Adrenal gland (tissue), 12 donors: ENCODE results near the gene OPN4. TPM values are rescaled to one million over a fixed set of nuclear protein-coding genes. Genes with fewer than 3 reads are reported as not detected.
"Not testable (repeated sequence)": the region's sequence is repeated elsewhere in the genome, so short reads cannot be mapped to it uniquely, and the experiment has no call there.

ENCODE experiments used
- DNase-seq, 7 donors: peaks; one replicate each; pipeline ENCODE4 v3.0.0-alpha.2; 2019 to 2020
- H3K27ac ChIP-seq, 5 donors: fragments of 200-600 bp; sonication (generic) in 4 of 5; 1 replicate in 3 of 5; 2 replicates in 2 of 5; pipeline versions ENCODE4 v1.5.1 to v1.8.0; 2016 to 2020; ENCODE audit warnings: mild to moderate bottlenecking in 1 of 5
- H3K27me3 ChIP-seq: fragments of 200-600 bp; 2 replicates; pipeline ENCODE4 v1.8.0; 2021
- H3K36me3 ChIP-seq, 2 donors: fragments of 200-600 bp; replicated peaks in 1 of 2; 1 replicate in 1 of 2; 2 replicates in 1 of 2; pipeline versions ENCODE4 v1.5.1 to v1.8.0; 2018 to 2022
- H3K4me1 ChIP-seq, 2 donors: fragments of 200-600 bp; replicated peaks in 1 of 2; 1 replicate in 1 of 2; 2 replicates in 1 of 2; pipeline versions ENCODE4 v1.5.1 to v1.8.0; 2018 to 2021
- H3K4me3 ChIP-seq, 4 donors: fragments of 200-600 bp; sonication (generic) in 3 of 4; one replicate each; pipeline ENCODE4 v1.5.1; 2016 to 2018
- H3K9me3 ChIP-seq, 3 donors: fragments of 200-600 bp; sonication (generic) in 1 of 3; replicated peaks in 1 of 3; 1 replicate in 2 of 3; 2 replicates in 1 of 3; pipeline versions ENCODE4 v1.5.1 to v1.8.0; 2016 to 2021
- CTCF ChIP-seq, 6 experiments: fragments of 450-650 bp in 4 of 6; fragments of 200-600 bp in 2 of 6; sonication (generic) in 1 of 6; IDR thresholded peaks; 1 replicate in 5 of 6; 2 replicates in 1 of 6; pipeline versions ENCODE4 v1.5.1 to v1.8.0; 2016 to 2021; ENCODE audit warnings: antibody characterized with exemption in 6 of 6, mild to moderate bottlenecking in 2 of 6, moderate library complexity in 1 of 6
- POLR2A ChIP-seq, 2 donors: fragments of 450-650 bp; IDR thresholded peaks; one replicate each; pipeline ENCODE4 v1.6.1; 2017; ENCODE audit warnings: antibody characterized with exemption in 2 of 2, mild to moderate bottlenecking in 2 of 2, moderate library complexity in 1 of 2
- WGBS, 4 donors: extraction: QIAGEN DNeasy Blood & Tissue Kit in 2 of 4; methylation state at CpG; one replicate each; pipeline versions ENCODE4 v1.1.5 to v1.1.7; 2013 to 2017; 5-methylcytosine and 5-hydroxymethylcytosine counted together
- intact Hi-C, 2 donors: fragments of 100-400 bp; cut with DNase I; formaldehyde crosslinking; loops; one replicate each; pipeline versions ENCODE4 v1.14.1 to v1.15.0; 2022 to 2023
- polyA plus RNA-seq, 3 donors: library from polyadenylated mRNA; stranded (reverse); fragments of 200-250 nt in 2 of 3; fragments of 350-450 nt in 1 of 3; fragmentation: Illumina TruSeq in 1 of 3; extraction: RNeasy Lipid Tissue Mini Kit (QIAGEN cat#74804) in 1 of 3; gene quantifications; one replicate each; pipeline ENCODE4 v1.2.3, GENCODE V29; 2013 to 2014
- total RNA-seq, 9 donors: library from RNA; depleted of rRNA in 4 of 9; stranded (reverse); fragments of >200 nt in 4 of 9; fragments of 120-200 nt in 1 of 9; fragmentation: NEBNext Ultra II Directional in 1 of 9; extraction: Animal tissue kit (Norgen Biotek cat#: 25700) in 1 of 9; gene quantifications; one replicate each; pipeline versions ENCODE4 v1.1.0 to v1.2.4, GENCODE V29; 2013 to 2023
- donor health status: healthy with polysubstance abuse.
- donor health status: Bipolar disorder and iron deficiency.
- donor health status: DM: yes; HTN: yes; CAD: no.
- donor health status: DM: no; HTN: no; CAD: no.
- donor health status: DM: no; HTN: no; CAD: no.
- donor health status: DM: yes; HTN: yes; CAD: no.

OPN4 gene
- total and polyA plus RNA-seq, 12 donors: 0.28 to 1.2 (median 0.30) TPM; not detected in 7

- no peaks in the 10 kb centered on the region for H3K9me3 ChIP-seq
- peak in 1 of 7 donors; percentile 11 for DNase-seq
- H3K27ac ChIP-seq: no peak overlapping the region
- no peak overlapping the region for H3K4me3 ChIP-seq
- no peaks in the 10 kb centered on the region for H3K27me3 ChIP-seq
- peaks cover 8 to 23% of the 10 kb centered on the region in 2 donors for H3K4me1 ChIP-seq
- intact Hi-C loops: no loop called here
- no peaks in the 10 kb centered on the region for H3K36me3 ChIP-seq
- 93 to 100% (median 96%) methylated on average over 2 to 5 of the region's 5 CpGs for WGBS, 4 donors
- TF ChIP-seq POLR2A (IDR thresholded peaks at IDR 0.05) (no peak), CTCF (IDR thresholded peaks at IDR 0.05) (no peak)
These were observed 9.4 kb upstream of the OPN4 start for GRCh38 chr10:86644794-86645445.

GRCh38 chr10:86645621-86646165 is 8.7 kb upstream of the OPN4 start:
- H3K27ac ChIP-seq, H3K27me3 ChIP-seq, H3K36me3 ChIP-seq, DNase-seq, H3K9me3 ChIP-seq, intact Hi-C loops, H3K4me3 ChIP-seq: not testable (repeated sequence)
- WGBS, 4 donors: 91 to 95% (median 94%) methylated on average over 5 of the region's 5 CpGs
- H3K4me1 ChIP-seq: peaks cover 8 to 23% of the 10 kb centered on the region in 2 donors

- H3K4me1 ChIP-seq: peaks cover 8 to 23% of the 10 kb centered on the region in 2 donors
- WGBS, 4 donors: 88 to 96% (median 90%) methylated on average over 4 to 5 of the region's 5 CpGs
- H3K27me3 ChIP-seq: no peaks in the 10 kb centered on the region
- no peaks in the 10 kb centered on the region for H3K9me3 ChIP-seq
- DNase-seq: no peak
- no peak for TF ChIP-seq CTCF (IDR thresholded peaks at IDR 0.05)
- TF ChIP-seq POLR2A (IDR thresholded peaks at IDR 0.05): no peak
- intact Hi-C loops: no loop called here
- no peak overlapping the region for H3K4me3 ChIP-seq
- H3K27ac ChIP-seq: no peak overlapping the region
- no peaks in the 10 kb centered on the region for H3K36me3 ChIP-seq
These were observed 7.8 kb upstream of the OPN4 start for GRCh38 chr10:86646532-86646931.

DNA sequence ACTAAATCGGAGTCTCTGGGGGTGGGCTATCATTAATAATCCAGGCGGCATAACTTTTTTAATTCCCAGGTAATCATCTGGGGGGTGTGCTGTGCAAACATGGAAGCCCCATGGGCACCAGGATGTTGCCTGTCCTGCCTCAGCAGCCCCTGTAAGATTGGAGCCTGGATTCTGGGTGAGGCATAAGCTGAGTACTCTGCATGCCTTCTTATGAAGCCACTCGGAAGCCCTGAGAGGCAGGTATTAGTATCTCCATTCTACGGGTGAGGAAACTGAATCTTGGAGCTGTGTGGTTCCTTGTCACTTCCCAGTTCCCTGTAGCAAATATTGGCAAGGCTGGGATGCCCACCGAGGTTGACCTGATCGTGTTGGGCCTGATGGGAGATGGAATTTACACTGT is 7.4 kb upstream of the OPN4 start:
- H3K27ac ChIP-seq: no peak overlapping the region
- no peak overlapping the region for H3K4me3 ChIP-seq
- no peak for TF ChIP-seq CTCF (IDR thresholded peaks at IDR 0.05)
- TF ChIP-seq POLR2A (IDR thresholded peaks at IDR 0.05): no peak
- H3K36me3 ChIP-seq: no peaks in the 10 kb centered on the region
- no peaks in the 10 kb centered on the region for H3K9me3 ChIP-seq
- DNase-seq: no peak
- intact Hi-C loops: no loop called here
- H3K4me1 ChIP-seq: peaks cover 8 to 23% of the 10 kb centered on the region in 2 donors
- H3K27me3 ChIP-seq: no peaks in the 10 kb centered on the region
- WGBS, 4 donors: 77 to 91% (median 82%) methylated on average over 6 of the region's 6 CpGs
